Stimulated activated naive CD8-positive, alpha-beta T cell treated with anti-CD3 and anti-CD28 coated beads, Interleukin-15, Interleukin-2, amounts not matched to agents 100 U/mL and 50 U/mL, for 24 hours (primary cell): ENCODE results near the gene SPATA16.
"Not testable (repeated sequence)": the region's sequence is repeated elsewhere in the genome, so short reads cannot be mapped to it uniquely, and the experiment has no call there.

Experiments
- ATAC-seq: fragments of 150-1000 bp; cut with Tn5 transposase; one replicate; pipeline ENCODE4 v1.10.0; 2021
- DNase-seq: peaks from one replicate; pipeline ENCODE4 v3.0.0; 2021

Gene SPATA16

GRCh38 chr3:173064631-173065030, 76.4 kb downstream of the SPATA16 start:
- DNase-seq (no peak), ATAC-seq (no peak)

GRCh38 chr3:173058229-173058628, 82.8 kb downstream of the SPATA16 start:
- DNase-seq (no peak), ATAC-seq (no peak)

DNA sequence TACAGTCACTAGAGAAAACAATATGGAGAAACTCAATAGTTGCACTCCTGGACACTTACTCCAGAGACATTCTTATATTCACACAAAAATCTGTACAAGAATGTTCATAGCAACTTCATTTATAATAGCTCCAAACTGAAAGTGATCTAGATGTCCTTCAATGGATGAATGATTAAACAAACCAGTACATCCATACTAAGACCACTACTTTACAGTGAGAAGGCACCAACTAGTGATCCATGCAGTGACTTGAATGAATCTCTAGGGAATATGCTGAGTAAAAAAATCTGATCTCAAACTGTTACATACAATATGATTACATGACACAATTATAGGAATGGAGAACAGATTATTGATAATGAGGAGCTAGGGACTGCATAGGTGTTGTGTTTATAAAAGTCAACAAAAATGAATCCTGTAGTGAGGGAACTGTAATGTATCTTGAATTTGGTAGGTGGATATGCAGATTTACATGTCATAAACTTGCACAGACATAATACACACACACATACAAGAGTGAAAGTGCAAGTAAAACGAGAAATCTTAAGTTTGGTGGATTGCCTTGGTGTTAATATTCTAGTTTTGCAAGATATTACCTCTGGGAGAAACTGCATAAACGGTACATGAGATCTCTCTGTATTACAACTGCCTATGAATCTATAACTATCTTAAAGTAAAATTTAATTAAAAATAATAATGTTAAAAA, 85.7 kb downstream of the SPATA16 start:
- ATAC-seq: no peak
- DNase-seq: no peak

DNA sequence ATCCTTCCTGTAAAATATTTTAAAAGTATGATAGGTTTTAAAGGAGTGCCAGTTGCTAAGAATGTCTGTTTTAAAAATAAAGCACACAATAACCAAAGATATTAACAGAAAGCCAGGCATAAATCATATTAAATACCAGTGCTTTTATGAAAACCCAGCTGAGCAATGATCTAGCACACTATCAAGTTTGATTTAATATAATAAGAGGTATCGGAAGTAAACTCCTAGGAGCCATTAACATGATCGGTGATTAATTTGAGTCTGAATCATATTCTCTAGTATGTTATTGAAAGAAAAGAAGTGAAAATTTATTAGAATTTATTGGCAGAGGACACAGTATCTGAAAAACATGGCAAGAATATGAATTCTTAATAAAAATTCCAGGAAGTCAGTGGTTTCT, 91.7 kb downstream of the SPATA16 start:
- DNase-seq (no peak), ATAC-seq (no peak)

DNA sequence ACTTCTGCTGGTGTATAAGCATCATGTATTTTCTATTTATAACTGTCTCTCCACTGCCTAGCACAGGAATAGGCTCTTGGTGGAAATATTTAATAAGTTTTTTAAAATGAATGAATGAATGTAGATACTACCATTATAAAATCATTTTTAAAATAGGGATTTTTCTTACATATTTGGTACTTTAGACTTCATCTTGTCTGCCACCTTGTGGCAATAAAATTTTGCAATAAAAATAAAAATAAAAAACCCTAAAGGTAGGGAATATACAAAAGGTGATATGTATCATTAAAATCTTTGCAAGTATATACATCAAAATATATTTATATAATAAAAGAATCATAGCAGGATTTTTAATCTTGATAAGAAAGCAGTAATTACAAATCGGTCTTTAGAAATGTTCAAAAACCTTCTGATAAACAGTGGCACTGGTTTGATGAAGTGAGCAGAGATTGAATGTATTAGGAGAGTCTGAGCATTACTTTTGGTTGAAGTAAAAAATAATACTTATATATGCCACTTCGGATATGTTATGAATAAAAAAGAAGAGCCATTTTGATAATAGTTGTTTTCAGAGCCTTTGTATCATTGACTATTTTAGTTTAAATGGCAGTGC, 95.2 kb downstream of the SPATA16 start:
- ATAC-seq (no peak), DNase-seq (no peak)

DNA sequence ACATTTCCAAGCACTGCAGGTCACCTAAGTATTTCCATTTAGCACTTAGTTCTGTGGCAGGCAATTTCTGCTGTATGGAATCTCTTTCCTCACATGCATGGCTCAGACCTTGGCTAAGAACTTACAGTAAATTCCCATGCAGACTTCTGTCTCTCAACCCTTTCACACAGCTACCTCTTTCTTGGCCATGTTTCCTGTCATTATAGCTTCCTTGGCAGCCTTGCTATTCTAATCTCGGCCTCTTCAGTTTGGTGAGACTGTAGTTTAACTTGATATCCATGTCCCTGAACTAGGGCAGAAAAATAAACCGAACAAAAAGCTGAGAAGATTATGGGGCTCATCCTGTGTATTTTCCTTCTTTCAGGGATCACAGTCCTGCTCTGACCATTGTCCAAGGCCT, 96.0 kb downstream of the SPATA16 start:
- ATAC-seq (no peak), DNase-seq (no peak)

DNA sequence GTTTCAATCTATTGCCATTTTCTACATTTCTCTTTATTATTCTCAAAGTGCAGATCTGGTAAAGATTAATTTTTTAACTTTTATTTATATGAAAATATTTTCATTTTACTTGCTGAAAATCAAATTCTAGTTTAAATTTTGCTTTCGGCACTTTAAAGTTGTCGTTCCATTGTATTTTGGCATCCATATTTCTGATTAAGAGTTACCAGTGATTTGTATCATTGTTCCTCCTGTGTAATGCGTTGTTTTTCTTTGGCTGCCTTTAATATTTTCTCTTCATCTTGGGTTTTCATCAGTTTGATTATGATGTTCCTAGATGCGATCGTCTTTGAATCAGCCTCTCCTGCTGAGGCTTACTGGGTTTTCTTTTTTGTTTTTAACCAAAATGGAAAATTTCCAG, 97.3 kb downstream of the SPATA16 start:
- ATAC-seq (no peak), DNase-seq (no peak)

GRCh38 chr3:173038484-173038871, 102.6 kb downstream of the SPATA16 start:
- DNase-seq: no peak
- no peak for ATAC-seq

- DNase-seq: no peak
- no peak for ATAC-seq
Observed at GRCh38 chr3:173037840-173038483, 103.1 kb downstream of the SPATA16 start.

DNA sequence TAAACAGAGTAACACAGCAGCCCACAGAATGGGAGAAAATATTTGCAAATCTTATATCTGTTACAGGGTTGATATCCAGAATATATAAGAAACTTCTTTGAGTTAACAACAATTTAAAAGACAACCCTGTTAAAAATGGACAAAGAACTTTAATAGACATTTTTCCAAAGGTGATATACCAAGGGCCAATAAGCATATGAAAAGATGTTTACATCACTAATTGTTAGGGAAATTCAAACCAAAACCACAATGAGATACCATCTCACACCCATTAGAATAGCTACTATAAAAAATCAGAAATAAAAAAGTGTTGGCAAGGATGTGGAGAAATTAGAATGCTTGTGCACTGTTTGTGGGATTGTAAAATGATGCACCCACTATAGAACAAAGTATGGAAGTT, 110.8 kb downstream of the SPATA16 start:
- ATAC-seq: no peak
- no peak for DNase-seq

- DNase-seq (no peak), ATAC-seq (no peak)
Observed at GRCh38 chr3:173028351-173028750, 112.7 kb downstream of the SPATA16 start.

DNA sequence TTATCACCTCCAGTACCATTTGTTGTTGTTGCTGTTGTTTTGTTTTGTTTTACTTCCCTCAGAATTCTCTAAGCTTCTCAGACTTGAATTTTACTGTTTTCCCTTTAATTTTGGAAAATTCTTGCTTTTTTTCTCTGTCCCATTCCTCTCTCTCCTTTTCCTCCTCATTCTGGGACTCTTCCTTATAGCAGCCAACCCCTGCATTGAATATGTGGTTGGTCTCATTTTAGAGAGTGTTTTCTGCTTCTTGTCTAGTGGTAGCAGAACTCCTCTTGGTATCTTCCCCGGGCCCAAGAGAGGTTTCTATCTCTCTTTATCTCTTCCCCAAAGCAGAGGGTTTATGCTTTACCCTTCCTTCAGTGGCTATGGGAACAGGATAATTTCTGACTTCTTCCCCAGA, 113.6 kb downstream of the SPATA16 start:
- ATAC-seq: no peak
- no peak for DNase-seq

GRCh38 chr3:173025941-173026340, 115.1 kb downstream of the SPATA16 start:
- no peak for DNase-seq
- no peak for ATAC-seq

DNA sequence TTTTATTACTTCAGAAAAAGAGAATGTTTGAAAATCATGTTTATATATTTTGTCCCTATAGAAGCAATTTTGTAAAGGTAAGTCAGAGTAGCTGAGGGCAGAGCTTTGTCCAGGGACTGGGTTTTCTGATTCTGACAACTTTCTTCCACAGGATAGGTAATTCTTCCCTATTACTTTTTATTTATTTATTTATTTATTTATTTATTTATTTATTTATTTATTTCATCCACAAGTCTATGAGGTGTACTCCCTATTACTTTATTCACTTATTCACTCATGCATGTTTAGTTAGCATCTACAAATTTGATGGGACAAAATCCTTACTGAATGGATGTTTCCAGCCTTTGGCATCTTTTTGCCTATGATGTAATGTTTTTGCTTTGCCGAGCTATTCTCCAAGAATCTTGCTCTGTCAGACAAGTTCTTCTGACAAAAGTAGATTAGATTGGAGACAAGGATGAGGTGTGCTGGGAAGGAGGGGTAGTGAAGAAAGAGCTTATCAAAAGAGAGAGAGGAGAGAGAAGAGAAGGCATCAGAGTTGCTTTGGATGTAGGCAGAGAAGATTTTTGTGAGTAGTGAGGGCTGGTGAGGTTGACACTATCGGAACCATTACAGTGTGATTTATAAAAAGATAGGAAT, 119.4 kb downstream of the SPATA16 start:
- no peak for DNase-seq

GRCh38 chr3:173020128-173020527, 120.9 kb downstream of the SPATA16 start:
- DNase-seq: not testable (repeated sequence)

More for the DNA sequence above, 119.4 kb downstream of the SPATA16 start:
- ATAC-seq: no peak

GRCh38 chr3:173019378-173019777, 121.7 kb downstream of the SPATA16 start:
- no peak for DNase-seq
- no peak for ATAC-seq

More at GRCh38 chr3:173020128-173020527, 120.9 kb downstream of the SPATA16 start:
- not testable (repeated sequence) for ATAC-seq

GRCh38 chr3:173018758-173019157, 122.3 kb downstream of the SPATA16 start:
- DNase-seq (no peak), ATAC-seq (no peak)

DNA sequence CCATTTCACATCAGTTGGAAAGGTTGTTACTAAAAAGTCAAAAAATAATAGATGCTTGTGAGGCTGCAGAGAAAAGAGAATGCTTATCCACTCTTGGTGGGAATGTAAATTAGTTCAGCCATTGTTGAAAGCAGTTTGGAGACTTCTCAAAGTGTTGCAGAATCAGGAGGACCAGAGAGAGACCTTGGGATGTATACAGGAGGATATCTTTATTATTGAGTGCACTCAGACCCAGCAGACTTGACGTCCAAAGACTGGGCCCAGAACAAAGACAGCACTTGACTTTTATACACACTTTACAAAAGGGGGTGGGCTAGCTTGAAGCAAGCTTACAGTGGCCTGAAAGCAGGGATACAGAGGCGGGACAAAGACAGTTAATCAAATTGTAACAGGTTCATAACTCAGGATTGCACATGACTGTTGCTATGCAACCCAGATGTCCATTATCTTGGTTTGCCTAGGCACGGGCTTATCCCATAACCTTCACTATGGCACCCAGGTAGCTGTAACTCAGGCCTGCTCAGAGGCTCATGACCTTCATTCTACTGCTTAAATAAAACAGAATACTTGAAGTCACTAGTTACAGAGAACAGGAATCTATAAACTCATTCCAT, 127.7 kb downstream of the SPATA16 start:
- DNase-seq: no peak
- ATAC-seq: no peak

DNA sequence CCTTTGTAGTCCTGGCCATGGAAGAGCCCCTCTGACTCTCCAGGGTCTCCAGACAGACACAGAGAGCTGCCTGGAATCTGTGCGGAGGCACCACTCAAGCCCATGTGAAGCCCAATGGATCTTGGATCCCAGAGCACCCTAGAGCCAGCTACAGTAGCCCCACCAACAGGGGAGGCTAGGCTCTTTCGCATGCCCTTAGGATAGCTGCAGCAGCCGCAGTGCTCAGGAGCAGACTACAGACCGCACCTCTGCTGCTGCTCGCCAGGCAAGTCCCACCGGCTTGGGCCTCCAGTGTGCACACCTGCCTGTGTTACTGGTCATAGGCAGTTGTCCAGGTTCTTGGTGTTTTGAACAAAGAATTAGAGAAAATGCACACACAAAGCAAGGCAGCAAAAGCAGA, 131.6 kb downstream of the SPATA16 start:
- no peak for DNase-seq
- ATAC-seq: peak; percentile 9

GRCh38 chr3:173008978-173009377, 132.1 kb downstream of the SPATA16 start:
- no peak for DNase-seq
- no peak for ATAC-seq

GRCh38 chr3:173007079-173007723, 133.8 kb downstream of the SPATA16 start:
- no peak for ATAC-seq
- DNase-seq: no peak

GRCh38 chr3:173006006-173006405, 135.0 kb downstream of the SPATA16 start:
- DNase-seq: no peak
- ATAC-seq: no peak
